Neural progenitor cell (in vitro differentiated cells): ENCODE measurements around the gene ZCCHC10. TPM values are rescaled to one million over a fixed set of nuclear protein-coding genes. Genes with fewer than 3 reads are reported as not detected.

Experiments
- DNase-seq: peaks from one replicate; pipeline ENCODE4 v3.0.0-alpha.2; 2016; ENCODE audit warnings: low spot score
- H2AFZ ChIP-seq: fragments of 200-600 bp; sonication (generic); replicated peaks from 2 replicates; pipeline ENCODE4 v1.6.1; 2016; ENCODE audit warnings: antibody characterized with exemption
- H3F3A ChIP-seq: fragments of 200-600 bp; sonication (generic); 2 replicates; pipeline ENCODE4 v1.6.1; 2016; ENCODE audit warnings: antibody characterized with exemption, low read depth
- H3K27ac ChIP-seq: fragments of 200-600 bp; sonication (generic); 2 replicates; pipeline ENCODE4 v1.5.1; 2016; ENCODE audit warnings: mild to moderate bottlenecking
- H3K27me3 ChIP-seq: fragments of 200-600 bp; sonication (generic); 2 replicates; pipeline ENCODE4 v1.6.1; 2016; ENCODE audit warnings: mild to moderate bottlenecking, moderate library complexity
- H3K36me3 ChIP-seq: fragments of 200-600 bp; sonication (generic); 2 replicates; pipeline ENCODE4 v1.5.1; 2016
- H3K4me1 ChIP-seq: fragments of 200-600 bp; sonication (generic); 2 replicates; pipeline ENCODE4 v1.6.1; 2016; ENCODE audit warnings: mixed run types
- H3K4me2 ChIP-seq: fragments of 200-600 bp; sonication (generic); 2 replicates; pipeline ENCODE4 v1.6.1; 2016
- H3K4me3 ChIP-seq: fragments of 200-600 bp; sonication (generic); 2 replicates; pipeline ENCODE4 v1.5.1; 2016
- H3K79me2 ChIP-seq: fragments of 200-600 bp; sonication (generic); 2 replicates; pipeline ENCODE4 v1.6.1; 2016; ENCODE audit warnings: low read depth
- H3K9ac ChIP-seq: fragments of 200-600 bp; sonication (generic); 2 replicates; pipeline ENCODE4 v1.6.1; 2016
- H3K9me3 ChIP-seq: fragments of 200-600 bp; sonication (generic); 2 replicates; pipeline ENCODE4 v1.5.1; 2016; ENCODE audit warnings: low read depth
- H4K20me1 ChIP-seq: fragments of 200-600 bp; sonication (generic); 2 replicates; pipeline ENCODE4 v1.6.1; 2016; ENCODE audit warnings: low read depth
- H3K27ac Mint-ChIP-seq: 3 replicates; pipeline ENCODE4 v1.8.0; 2021; ENCODE audit warnings: mixed read lengths
- H3K27me3 Mint-ChIP-seq: 2 replicates; pipeline ENCODE4 v1.8.0; 2022; ENCODE audit warnings: low read depth, mild to moderate bottlenecking, inconsistent platforms, moderate library complexity, mixed read lengths; ENCODE audit not compliant: insufficient read depth
- H3K36me3 Mint-ChIP-seq: 3 replicates; pipeline ENCODE4 v1.8.0; 2021; ENCODE audit warnings: mixed read lengths
- H3K4me1 Mint-ChIP-seq: 3 replicates; pipeline ENCODE4 v1.8.0; 2021; ENCODE audit warnings: mixed read lengths
- H3K4me3 Mint-ChIP-seq: 3 replicates; pipeline ENCODE4 v1.8.0; 2021; ENCODE audit warnings: mild to moderate bottlenecking, moderate library complexity, mixed read lengths
- H3K9me3 Mint-ChIP-seq: 3 replicates; pipeline ENCODE4 v1.8.0; 2020; ENCODE audit warnings: mixed read lengths
- CTCF ChIP-seq: fragments of 200-600 bp; sonication (generic); IDR thresholded peaks from 2 replicates; pipeline ENCODE4 v1.5.1; 2017; ENCODE audit warnings: antibody characterized with exemption, mild to moderate bottlenecking
- EZH2 ChIP-seq: fragments of 200-600 bp; sonication (generic); IDR thresholded peaks from 2 replicates; pipeline ENCODE4 v1.6.1; 2017; ENCODE audit warnings: antibody characterized with exemption, mild to moderate bottlenecking, moderate library complexity
- EZH2phosphoT487 ChIP-seq: fragments of 200-600 bp; sonication (generic); IDR thresholded peaks from 2 replicates; pipeline ENCODE4 v1.6.1; 2017; ENCODE audit warnings: antibody characterized with exemption
- total RNA-seq: library from RNA; depleted of rRNA; stranded (reverse); fragments of >200 nt; gene quantifications from 2 replicates; pipeline ENCODE4 v1.2.3, GENCODE V29; 2015; ENCODE audit warnings: low replicate concordance

Gene ZCCHC10
- total RNA-seq, 1 donor from 2014 or later = 37.0 TPM

- H3K36me3 ChIP-seq = no peaks in the 10 kb centered on the region
- no peaks in the 10 kb centered on the region for H3K9me3 Mint-ChIP-seq
- no peaks in the 10 kb centered on the region for H3K79me2 ChIP-seq
- no peak overlapping the region for H3K4me2 ChIP-seq
- H4K20me1 ChIP-seq = no peaks in the 10 kb centered on the region
- peaks cover 4% of the 10 kb centered on the region for H3K27me3 Mint-ChIP-seq
- no peak overlapping the region for H3K4me3 Mint-ChIP-seq
- H3K9me3 ChIP-seq = no peaks in the 10 kb centered on the region
- no peak overlapping the region for H3K9ac ChIP-seq
- H3K4me1 ChIP-seq = no peaks in the 10 kb centered on the region
- no peak overlapping the region for H3K27ac Mint-ChIP-seq
- H3K36me3 Mint-ChIP-seq = no peaks in the 10 kb centered on the region
- no peak overlapping the region for H2AFZ ChIP-seq
- no peaks in the 10 kb centered on the region for H3F3A ChIP-seq
- peaks cover 13% of the 10 kb centered on the region for H3K4me1 Mint-ChIP-seq
- no peak overlapping the region for H3K4me3 ChIP-seq
- no peak overlapping the region for H3K27ac ChIP-seq
- H3K27me3 ChIP-seq = no peaks in the 10 kb centered on the region
- no peak for TF ChIP-seq EZH2
- TF ChIP-seq EZH2phosphoT487 = no peak
- no peak for TF ChIP-seq CTCF
- no peak for DNase-seq
Measured at GRCh38 chr5:133034064-133034463, 7.7 kb upstream of the ZCCHC10 start.

GRCh38 chr5:133032852-133033742 lies 6.7 kb upstream of the ZCCHC10 start:
- H3K79me2 ChIP-seq = no peaks in the 10 kb centered on the region
- Mint-ChIP-seq H3K27ac (no peak overlapping the region), H3K4me1 (peaks cover 13% of the 10 kb centered on the region), H3K36me3 (no peaks in the 10 kb centered on the region), H3K27me3 (peaks cover 4% of the 10 kb centered on the region), H3K9me3 (no peaks in the 10 kb centered on the region), H3K4me3 (no peak overlapping the region)
- no peak for DNase-seq
- no peaks in the 10 kb centered on the region for H3K36me3 ChIP-seq
- H3K9ac ChIP-seq = no peak overlapping the region
- H3K9me3 ChIP-seq = no peaks in the 10 kb centered on the region
- TF ChIP-seq EZH2 = no peak
- TF ChIP-seq CTCF = no peak
- no peak for TF ChIP-seq EZH2phosphoT487
- no peak overlapping the region for H3K27ac ChIP-seq
- H3K27me3 ChIP-seq = no peaks in the 10 kb centered on the region
- no peaks in the 10 kb centered on the region for H4K20me1 ChIP-seq
- H3F3A ChIP-seq = no peaks in the 10 kb centered on the region
- no peak overlapping the region for H3K4me3 ChIP-seq
- H3K4me2 ChIP-seq = no peak overlapping the region
- no peaks in the 10 kb centered on the region for H3K4me1 ChIP-seq
- H2AFZ ChIP-seq = no peak overlapping the region

- no peak overlapping the region for H3K4me3 ChIP-seq
Measured at GRCh38 chr5:133030343-133031005, 4.1 kb upstream of the ZCCHC10 start.

More at GRCh38 chr5:133030343-133031005, 4.1 kb upstream of the ZCCHC10 start:
- peaks cover 9% of the 10 kb centered on the region for H3F3A ChIP-seq
- Mint-ChIP-seq H3K27ac (no peak overlapping the region), H3K36me3 (no peaks in the 10 kb centered on the region), H3K4me3 (no peak overlapping the region), H3K4me1 (peaks cover 18% of the 10 kb centered on the region), H3K9me3 (no peaks in the 10 kb centered on the region), H3K27me3 (peaks cover 4% of the 10 kb centered on the region)
- H3K4me1 ChIP-seq = no peaks in the 10 kb centered on the region
- H4K20me1 ChIP-seq = no peaks in the 10 kb centered on the region
- H3K27ac ChIP-seq = no peak overlapping the region
- no peaks in the 10 kb centered on the region for H3K36me3 ChIP-seq
- no peaks in the 10 kb centered on the region for H3K27me3 ChIP-seq
- no peak for DNase-seq
- H2AFZ ChIP-seq = no peak overlapping the region
- no peak overlapping the region for H3K9ac ChIP-seq
- H3K79me2 ChIP-seq = peaks cover 4% of the 10 kb centered on the region
- TF ChIP-seq EZH2phosphoT487 (no peak), CTCF (no peak), EZH2 (no peak)
- H3K4me2 ChIP-seq = no peak overlapping the region
- no peaks in the 10 kb centered on the region for H3K9me3 ChIP-seq
